ENCODE measurements around the gene PTPRB.
A peak's percentile ranks its signal among the peaks of the same experiment; 100 is the strongest.

Gene PTPRB

GRCh38 chr12:70605976-70606375 is 31.3 kb downstream of the PTPRB start (continued):
- no peak for TF ChIP-seq ZNF148 (tag by site-specific recombination; IDR thresholded peaks at IDR 0.05; ENCODE audit: borderline replicate concordance)
- no peak for TF ChIP-seq BCL6B (tag by site-specific recombination; IDR thresholded peaks at IDR 0.05)
- no peak for TF ChIP-seq ZNF24 (tag by site-specific recombination; IDR thresholded peaks at IDR 0.05)
- TF ChIP-seq ZBTB1 (tag by site-specific recombination; IDR thresholded peaks at IDR 0.05) = no peak
- TF ChIP-seq ZFP69B (tag by site-specific recombination; IDR thresholded peaks at IDR 0.05) = no peak
- TF ChIP-seq ZNF843 (tag by site-specific recombination; IDR thresholded peaks at IDR 0.05) = no peak
- TF ChIP-seq ZNF214 (tag by site-specific recombination; IDR thresholded peaks at IDR 0.05; ENCODE audit: borderline replicate concordance) = no peak

GRCh38 chr12:70604662-70605061 is 32.6 kb downstream of the PTPRB start:
- POLR2A ChIA-PET = no interaction called here
- H3K4me3 ChIP-seq (ENCODE audit: low read depth, low read length) = no peak overlapping the region

GRCh38 chr12:70603044-70603443 is 34.2 kb downstream of the PTPRB start:
- Histone ChIP-seq H3K9me3 (ENCODE audit: control insufficient read depth, insufficient read depth, low read depth, low read length) (no peaks in the 10 kb centered on the region), H3K36me3 (ENCODE audit: control insufficient read depth in 2 of 2, insufficient read depth in 1 of 2, low read length in 2 of 2) (no peaks in the 10 kb centered on the region), H3K4me1 (ENCODE audit: control insufficient read depth, insufficient read depth, low read length) (peaks cover 4% of the 10 kb centered on the region; the same call in 1 of the 2 replicates), H3K4me3 (ENCODE audit: low read depth, low read length) (no peak overlapping the region), H3K27ac (ENCODE audit: extremely low read depth, low read depth, low read length) (no peak overlapping the region)
- ChIA-PET CTCF (interaction anchor here (1.1 to 1.8 kb wide), 2 partner anchors 84 to 131 kb away, joined by 3 to 4 read pairs; no protein-coding TSS in a partner anchor), POLR2A (no interaction called here)
- no peak for TF ChIP-seq ZSCAN4 (tag by site-specific recombination; IDR thresholded peaks at IDR 0.05)
- TF ChIP-seq ZNF266 (tag by site-specific recombination; IDR thresholded peaks at IDR 0.05; ENCODE audit: low read depth) = no peak
- no peak for TF ChIP-seq GLI4 (tag by site-specific recombination; IDR thresholded peaks at IDR 0.05)
- no peak for TF ChIP-seq ZNF747 (tag by site-specific recombination; IDR thresholded peaks at IDR 0.05)
- no peak for TF ChIP-seq ZNF324 (tag by site-specific recombination; IDR thresholded peaks at IDR 0.05)
- no peak for TF ChIP-seq HOXC10 (CRISPR knock-in tag; IDR thresholded peaks at IDR 0.05)
- no peak for TF ChIP-seq ATF2 (tag by site-specific recombination; IDR thresholded peaks at IDR 0.05; ENCODE audit: low read depth)
- TF ChIP-seq BCL11B (tag by site-specific recombination; IDR thresholded peaks at IDR 0.05; ENCODE audit: low read depth) = no peak

More at GRCh38 chr12:70604662-70605061, 32.6 kb downstream of the PTPRB start:
- TF ChIP-seq SETDB1 (IDR thresholded peaks at IDR 0.05; ENCODE audit: insufficient read length, low read length) (no peak), ZBTB26 (tag by site-specific recombination; optimal IDR thresholded peaks at IDR 0.05) (no peak), ZSCAN30 (tag by site-specific recombination; IDR thresholded peaks at IDR 0.05) (no peak), ZBTB7A (tag by site-specific recombination; IDR thresholded peaks at IDR 0.05; ENCODE audit: low read depth) (no peak), ZNF548 (tag by site-specific recombination; IDR thresholded peaks at IDR 0.05) (peak; percentile 95), SCRT1 (tag by site-specific recombination; IDR thresholded peaks at IDR 0.05; ENCODE audit: borderline replicate concordance) (no peak), ZNF404 (tag by site-specific recombination; IDR thresholded peaks at IDR 0.05) (no peak), ZNF791 (tag by site-specific recombination; IDR thresholded peaks at IDR 0.05) (no peak)
- H3K27ac ChIP-seq (ENCODE audit: extremely low read depth, low read depth, low read length) = no peak overlapping the region
- peaks cover 3% of the 10 kb centered on the region; the same call in 1 of the 2 replicates for H3K4me1 ChIP-seq (ENCODE audit: control insufficient read depth, insufficient read depth, low read length)
- H3K9me3 ChIP-seq (ENCODE audit: control insufficient read depth, insufficient read depth, low read depth, low read length) = no peaks in the 10 kb centered on the region
- H3K36me3 ChIP-seq (ENCODE audit: control insufficient read depth in 2 of 2, insufficient read depth in 1 of 2, low read length in 2 of 2) = no peaks in the 10 kb centered on the region
- CTCF ChIA-PET = no interaction called here

Measured in HEK293 (cell line).